Panc1 (cell line): Measurements from ENCODE around the gene FBLN1. TPM values are rescaled to one million over a fixed set of nuclear protein-coding genes. Genes with fewer than 3 reads are reported as not detected.
"Not testable (repeated sequence)": the region's sequence is repeated elsewhere in the genome, so short reads cannot be mapped to it uniquely, and the experiment has no call there.

Experiments used
- ATAC-seq: fragments of 200-7000 bp; cut with Tn5 transposase; 2 replicates; pipeline ENCODE4 v1.9.1; 2020; ENCODE audit warnings: mild to moderate bottlenecking, moderate library complexity
- BruUV-seq: library from RNA; stranded (reverse); fragments of 400-500 nt; replicated peaks from 2 replicates; lab custom pipeline; 2021; lab: Mats Ljungman, UMichigan
- CTCF ChIA-PET: fragments of 300-600 bp; sonication (Branson Sonifier 250); formaldehyde crosslinking; loops from one replicate; lab custom pipeline; 2022; ENCODE audit warnings: antibody characterized with exemption; lab: Charles Lee
- POLR2A ChIA-PET: fragments of 300-600 bp; sonication (Branson Sonifier 250); formaldehyde crosslinking; loops from one replicate; lab custom pipeline; 2022; ENCODE audit warnings: antibody characterized with exemption; lab: Charles Lee
- DNase-seq: peaks from one replicate; pipeline ENCODE4 v3.0.0-alpha.2; 2010; ENCODE audit warnings: low read depth, low spot score
- H3K27ac ChIP-seq: 2 replicates; pipeline ENCODE4 v1.5.1; 2011; ENCODE audit warnings: mild to moderate bottlenecking, low read length, inconsistent platforms
- H3K27me3 ChIP-seq: fragments of 200-500 bp; sonication (Bioruptor generic); 2 replicates; pipeline ENCODE4 v1.6.0; 2014; ENCODE audit warnings: low read length, inconsistent platforms; ENCODE audit not compliant: control insufficient read depth, insufficient read depth
- H3K36me3 ChIP-seq: fragments of 200-500 bp; sonication (Bioruptor generic); 2 replicates; pipeline ENCODE4 v1.5.1; 2014; ENCODE audit warnings: inconsistent platforms, mild to moderate bottlenecking, low read length, moderate library complexity; ENCODE audit not compliant: control insufficient read depth, insufficient read depth
- H3K4me1 ChIP-seq: 2 replicates; pipeline ENCODE4 v1.5.1; 2011; ENCODE audit warnings: inconsistent platforms, mild to moderate bottlenecking, low read length, moderate library complexity; ENCODE audit not compliant: control insufficient read depth, insufficient read depth
- H3K4me3 ChIP-seq, 2 experiments: 2 replicates each; pipeline ENCODE4 v1.5.1; 2011 to 2012; ENCODE audit warnings: low read depth in 2 of 2, low read length in 2 of 2, mild to moderate bottlenecking in 2 of 2, inconsistent platforms in 1 of 2, moderate library complexity in 1 of 2
- H3K9me3 ChIP-seq: fragments of 200-500 bp; sonication (Bioruptor generic); 2 replicates; pipeline ENCODE4 v1.5.1; 2014; ENCODE audit warnings: low read depth, mild to moderate bottlenecking, inconsistent platforms, low read length, moderate library complexity; ENCODE audit not compliant: control insufficient read depth, insufficient read depth
- POLR2AphosphoS5 ChIP-seq: IDR thresholded peaks from 2 replicates; pipeline ENCODE4 v1.6.1; 2012; ENCODE audit warnings: mild to moderate bottlenecking, low read depth, low read length, moderate library complexity
- SIN3A ChIP-seq: IDR thresholded peaks from 2 replicates; pipeline ENCODE4 v1.6.1; 2012; ENCODE audit warnings: low read depth, mild to moderate bottlenecking, low read length, moderate library complexity, borderline replicate concordance; ENCODE audit not compliant: insufficient read depth
- TCF7L2 ChIP-seq: IDR thresholded peaks from 2 replicates; pipeline ENCODE4 v1.6.1; 2011; ENCODE audit warnings: mild to moderate bottlenecking, low read depth, low read length, inconsistent platforms
- in situ Hi-C: cut with HindIII; loops from 2 replicates; pipeline ENCODE4 v1.10.0; 2016; ENCODE audit warnings: low sequenced_read_pairs, low pct_unique_long_range_greater_than_20kb
- intact Hi-C: fragments of 100-400 bp; cut with micrococcal nuclease; formaldehyde crosslinking; loops from one replicate; pipeline ENCODE4 v1.10.0; 2022; ENCODE audit not compliant: unreplicated experiment
- total RNA-seq: library from RNA; stranded (reverse); gene quantifications from one replicate; pipeline ENCODE4 v1.2.1, GENCODE V29; 2021; ENCODE audit not compliant: unreplicated experiment
- TF ChIP-seq, protein P1 (sequence below), 2 experiments: IDR thresholded peaks; 2 replicates each; pipeline ENCODE4 v1.6.1; 2011 to 2012; ENCODE audit warnings: low read depth in 2 of 2, control low read depth in 1 of 2, low read length in 1 of 2, mild to moderate bottlenecking in 1 of 2, moderate library complexity in 1 of 2; ENCODE audit not compliant: insufficient read depth in 1 of 2
- TF ChIP-seq, protein P2 (sequence below): fragments of 450-650 bp; IDR thresholded peaks from 2 replicates; pipeline ENCODE4 v1.5.1; 2017; ENCODE audit warnings: mild to moderate bottlenecking

The FBLN1 gene
- total RNA-seq, 1 experiment from 2014 or later = 143 TPM

GRCh38 chr22:45603619-45604018, 100.9 kb downstream of the FBLN1 start:
- no peak for ATAC-seq
- ChIA-PET CTCF (no interaction called here), POLR2A (no interaction called here)
- in situ Hi-C loops = no loop called here
- Histone ChIP-seq H3K9me3 (no peaks in the 10 kb centered on the region), H3K4me3 (no peak overlapping the region), H3K4me1 (no peaks in the 10 kb centered on the region), H3K27me3 (no peaks in the 10 kb centered on the region), H3K27ac (no peak overlapping the region), H3K36me3 (no peaks in the 10 kb centered on the region)
- no peak for DNase-seq
- no TSS peak for BruUV-seq
- intact Hi-C loops = no loop called here
- TF ChIP-seq, protein P1, sequence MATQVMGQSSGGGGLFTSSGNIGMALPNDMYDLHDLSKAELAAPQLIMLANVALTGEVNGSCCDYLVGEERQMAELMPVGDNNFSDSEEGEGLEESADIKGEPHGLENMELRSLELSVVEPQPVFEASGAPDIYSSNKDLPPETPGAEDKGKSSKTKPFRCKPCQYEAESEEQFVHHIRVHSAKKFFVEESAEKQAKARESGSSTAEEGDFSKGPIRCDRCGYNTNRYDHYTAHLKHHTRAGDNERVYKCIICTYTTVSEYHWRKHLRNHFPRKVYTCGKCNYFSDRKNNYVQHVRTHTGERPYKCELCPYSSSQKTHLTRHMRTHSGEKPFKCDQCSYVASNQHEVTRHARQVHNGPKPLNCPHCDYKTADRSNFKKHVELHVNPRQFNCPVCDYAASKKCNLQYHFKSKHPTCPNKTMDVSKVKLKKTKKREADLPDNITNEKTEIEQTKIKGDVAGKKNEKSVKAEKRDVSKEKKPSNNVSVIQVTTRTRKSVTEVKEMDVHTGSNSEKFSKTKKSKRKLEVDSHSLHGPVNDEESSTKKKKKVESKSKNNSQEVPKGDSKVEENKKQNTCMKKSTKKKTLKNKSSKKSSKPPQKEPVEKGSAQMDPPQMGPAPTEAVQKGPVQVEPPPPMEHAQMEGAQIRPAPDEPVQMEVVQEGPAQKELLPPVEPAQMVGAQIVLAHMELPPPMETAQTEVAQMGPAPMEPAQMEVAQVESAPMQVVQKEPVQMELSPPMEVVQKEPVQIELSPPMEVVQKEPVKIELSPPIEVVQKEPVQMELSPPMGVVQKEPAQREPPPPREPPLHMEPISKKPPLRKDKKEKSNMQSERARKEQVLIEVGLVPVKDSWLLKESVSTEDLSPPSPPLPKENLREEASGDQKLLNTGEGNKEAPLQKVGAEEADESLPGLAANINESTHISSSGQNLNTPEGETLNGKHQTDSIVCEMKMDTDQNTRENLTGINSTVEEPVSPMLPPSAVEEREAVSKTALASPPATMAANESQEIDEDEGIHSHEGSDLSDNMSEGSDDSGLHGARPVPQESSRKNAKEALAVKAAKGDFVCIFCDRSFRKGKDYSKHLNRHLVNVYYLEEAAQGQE (IDR thresholded peaks at IDR 0.05; ENCODE audit: insufficient read depth in 1 of 2, low read depth in 2 of 2, low read length in 1 of 2) = no peak
- TF ChIP-seq SIN3A = no peak
- TF ChIP-seq POLR2AphosphoS5 = no peak
- TF ChIP-seq, protein P2, sequence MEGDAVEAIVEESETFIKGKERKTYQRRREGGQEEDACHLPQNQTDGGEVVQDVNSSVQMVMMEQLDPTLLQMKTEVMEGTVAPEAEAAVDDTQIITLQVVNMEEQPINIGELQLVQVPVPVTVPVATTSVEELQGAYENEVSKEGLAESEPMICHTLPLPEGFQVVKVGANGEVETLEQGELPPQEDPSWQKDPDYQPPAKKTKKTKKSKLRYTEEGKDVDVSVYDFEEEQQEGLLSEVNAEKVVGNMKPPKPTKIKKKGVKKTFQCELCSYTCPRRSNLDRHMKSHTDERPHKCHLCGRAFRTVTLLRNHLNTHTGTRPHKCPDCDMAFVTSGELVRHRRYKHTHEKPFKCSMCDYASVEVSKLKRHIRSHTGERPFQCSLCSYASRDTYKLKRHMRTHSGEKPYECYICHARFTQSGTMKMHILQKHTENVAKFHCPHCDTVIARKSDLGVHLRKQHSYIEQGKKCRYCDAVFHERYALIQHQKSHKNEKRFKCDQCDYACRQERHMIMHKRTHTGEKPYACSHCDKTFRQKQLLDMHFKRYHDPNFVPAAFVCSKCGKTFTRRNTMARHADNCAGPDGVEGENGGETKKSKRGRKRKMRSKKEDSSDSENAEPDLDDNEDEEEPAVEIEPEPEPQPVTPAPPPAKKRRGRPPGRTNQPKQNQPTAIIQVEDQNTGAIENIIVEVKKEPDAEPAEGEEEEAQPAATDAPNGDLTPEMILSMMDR = no peak
- TF ChIP-seq TCF7L2 = no peak

- in situ Hi-C loops, H3K27ac ChIP-seq, intact Hi-C loops, H3K9me3 ChIP-seq, POLR2A ChIA-PET, ATAC-seq, H3K4me3 ChIP-seq, H3K27me3 ChIP-seq, DNase-seq, BruUV-seq, H3K36me3 ChIP-seq, H3K4me1 ChIP-seq: not testable (repeated sequence)
- CTCF ChIA-PET = interaction anchor here (0.6 kb wide), 1 partner anchor 294 kb away, joined by 3 read pairs; no protein-coding TSS in a partner anchor
Measured at GRCh38 chr22:45608045-45608444, 105.4 kb downstream of the FBLN1 start.

GRCh38 chr22:45608763-45609180, 106.1 kb downstream of the FBLN1 start:
- no peaks in the 10 kb centered on the region for H3K9me3 ChIP-seq
- ChIA-PET CTCF (no interaction called here), POLR2A (no interaction called here)
- no peaks in the 10 kb centered on the region for H3K36me3 ChIP-seq
- DNase-seq (no peak), ATAC-seq (no peak; the same call in 1 of the 2 replicates)
- no TSS peak for BruUV-seq
- intact Hi-C loops (no loop called here), in situ Hi-C loops (no loop called here)
- no peak overlapping the region for H3K27ac ChIP-seq
- H3K4me1 ChIP-seq = no peaks in the 10 kb centered on the region
- H3K27me3 ChIP-seq = no peaks in the 10 kb centered on the region
- no peak overlapping the region for H3K4me3 ChIP-seq
- TF ChIP-seq TCF7L2 (no peak), POLR2AphosphoS5 (no peak), SIN3A (no peak)
- TF ChIP-seq, protein P2 = no peak
- TF ChIP-seq, protein P1 (IDR thresholded peaks at IDR 0.05; ENCODE audit: insufficient read depth in 1 of 2, low read depth in 2 of 2, low read length in 1 of 2) = no peak
